Embryonic facial prominence (tissue), 1 donor: ENCODE data around the gene LSR.

ENCODE experiments used
- DNase-seq: peaks from one replicate; pipeline ENCODE4 v3.0.0-alpha.2; 2016; ENCODE audit errors: extremely low spot score

The LSR gene

DNA sequence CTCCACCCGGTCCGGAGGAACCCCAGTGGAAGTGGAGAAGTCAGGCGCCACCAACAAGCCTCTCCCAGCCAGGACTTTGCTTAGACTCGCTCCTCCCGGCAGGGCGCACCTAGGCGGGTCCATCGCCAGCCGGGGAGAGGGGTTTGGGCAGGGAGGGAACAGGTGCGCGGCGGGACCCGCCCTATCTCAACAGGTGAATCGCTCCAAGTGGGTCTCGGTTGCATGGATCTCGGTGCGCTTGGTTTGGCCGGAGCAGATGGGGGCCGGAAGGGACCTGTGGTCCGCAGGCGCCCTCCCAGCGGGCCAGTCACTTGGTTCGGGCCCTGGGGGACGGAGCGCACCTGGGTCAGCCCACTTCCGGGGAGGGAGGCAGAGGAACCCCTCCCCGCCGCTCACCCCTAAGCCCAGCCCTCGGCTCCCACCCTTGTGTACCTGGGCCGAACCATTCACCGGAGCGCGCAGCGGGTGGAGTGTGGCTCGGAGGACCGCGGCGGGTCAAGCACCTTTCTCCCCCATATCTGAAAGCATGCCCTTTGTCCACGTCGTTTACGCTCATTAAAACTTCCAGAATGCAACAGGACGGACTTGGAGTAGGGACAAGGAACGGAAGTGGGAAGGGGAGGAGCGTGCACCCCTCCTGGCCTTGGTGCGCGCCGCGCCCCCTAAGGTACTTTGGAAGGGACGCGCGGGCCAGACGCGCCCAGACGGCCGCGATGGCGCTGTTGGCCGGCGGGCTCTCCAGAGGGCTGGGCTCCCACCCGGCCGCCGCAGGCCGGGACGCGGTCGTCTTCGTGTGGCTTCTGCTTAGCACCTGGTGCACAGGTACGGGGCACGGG lies at the start of gene LSR:
TSS of gene LSR (plus strand) at position 693 of the 836 bp plus-strand sequence. CDS start at position 714, 21 bp downstream.
- peak; percentile 20 for DNase-seq

DNA sequence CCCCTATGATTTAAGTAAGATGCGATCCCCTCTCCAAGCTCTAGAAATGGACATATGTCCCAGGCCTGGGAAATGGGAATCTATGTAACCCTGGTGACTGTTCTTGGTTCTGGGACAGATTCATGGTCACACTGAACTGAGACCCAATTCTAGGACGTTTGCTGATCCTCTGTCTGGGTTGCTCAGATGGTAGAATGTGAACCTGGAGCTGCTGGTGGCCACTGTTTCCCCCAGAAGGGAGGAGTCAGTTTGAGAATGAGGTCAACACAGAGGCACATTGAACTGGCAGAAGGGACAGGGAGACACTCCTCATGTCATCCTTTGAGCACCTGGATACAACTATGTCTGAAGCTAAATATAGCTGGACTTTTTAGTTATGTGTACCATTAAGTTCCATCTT lies 49.3 kb upstream of the LSR start:
- no peak for DNase-seq

- DNase-seq, result no peak
Observed at GRCh38 chr19:35202722-35203688, 45.8 kb upstream of the LSR start.

DNA sequence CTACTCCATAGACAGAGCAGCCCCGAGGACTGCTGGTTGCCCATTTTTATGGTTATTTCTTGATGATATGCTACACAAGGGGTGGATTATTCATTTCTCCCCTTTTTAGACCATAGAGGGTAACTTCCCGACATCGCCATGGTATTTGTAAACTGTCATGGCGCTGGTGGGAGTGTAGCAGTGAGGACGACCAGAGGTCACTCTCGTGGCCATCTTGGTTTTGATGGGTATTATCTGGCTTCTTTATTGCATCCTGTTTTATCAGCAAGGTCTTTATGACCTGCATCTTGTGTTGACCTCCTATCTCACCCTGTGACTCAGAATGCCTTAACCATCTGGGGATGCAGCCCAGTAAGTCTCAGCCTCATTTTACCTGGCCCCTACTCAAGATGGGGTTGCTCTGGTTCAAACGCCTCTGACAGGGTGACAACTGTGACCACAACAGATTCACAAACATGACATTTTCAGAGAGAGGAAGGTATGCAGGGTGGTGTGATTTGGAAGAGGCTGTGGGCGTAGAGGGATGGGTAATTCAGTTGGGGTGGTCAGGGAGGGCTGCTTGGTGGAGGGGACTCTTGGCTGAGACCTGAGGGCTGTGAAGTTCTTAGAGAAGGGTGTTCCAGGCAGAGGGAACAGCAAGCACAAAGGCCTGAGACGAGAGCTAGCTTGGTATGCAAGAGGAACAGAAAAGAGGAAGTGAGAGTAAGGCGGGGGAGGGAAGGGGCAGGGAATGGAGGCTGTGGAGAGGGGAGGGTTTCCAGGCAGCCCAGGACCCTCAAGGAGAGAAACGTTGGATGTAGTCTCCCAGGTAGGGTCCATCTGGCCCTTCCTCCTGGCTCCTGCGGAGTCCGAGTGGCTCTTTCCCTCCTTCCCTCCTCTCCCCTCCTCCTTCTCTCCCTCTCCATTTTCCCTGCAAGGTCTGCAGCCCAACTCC lies 43.7 kb upstream of the LSR start:
- no peak for DNase-seq

- DNase-seq, result no peak
Observed at GRCh38 chr19:35205733-35206323, 43.0 kb upstream of the LSR start.

DNA sequence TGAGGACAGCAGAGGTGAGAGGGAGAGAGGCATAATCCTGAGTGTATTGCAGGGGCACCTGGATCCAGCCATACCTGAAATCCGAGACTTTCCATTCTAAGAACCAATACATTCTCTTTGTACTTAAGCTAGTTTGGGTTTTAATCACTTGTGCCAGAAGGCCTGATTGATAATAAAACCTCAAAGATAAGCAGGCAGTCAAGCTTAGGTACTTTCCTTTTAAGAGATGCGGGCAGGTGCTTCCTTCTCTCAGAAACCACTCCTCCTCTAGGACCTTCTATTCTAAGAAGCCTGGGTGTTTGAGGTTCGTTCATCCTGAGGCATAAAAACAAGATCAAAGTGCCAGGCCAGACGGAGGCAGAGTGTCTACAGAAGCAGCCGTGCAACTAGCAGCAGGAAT lies 42.4 kb upstream of the LSR start:
- DNase-seq, result no peak

GRCh38 chr19:35206855-35207254 lies 41.9 kb upstream of the LSR start:
- DNase-seq, result no peak

- DNase-seq, result no peak
Observed at GRCh38 chr19:35207391-35207871, 41.4 kb upstream of the LSR start.

- DNase-seq, result no peak
Observed at GRCh38 chr19:35208121-35208520, 40.7 kb upstream of the LSR start.

GRCh38 chr19:35209646-35210045 lies 39.2 kb upstream of the LSR start:
- no peak for DNase-seq

DNA sequence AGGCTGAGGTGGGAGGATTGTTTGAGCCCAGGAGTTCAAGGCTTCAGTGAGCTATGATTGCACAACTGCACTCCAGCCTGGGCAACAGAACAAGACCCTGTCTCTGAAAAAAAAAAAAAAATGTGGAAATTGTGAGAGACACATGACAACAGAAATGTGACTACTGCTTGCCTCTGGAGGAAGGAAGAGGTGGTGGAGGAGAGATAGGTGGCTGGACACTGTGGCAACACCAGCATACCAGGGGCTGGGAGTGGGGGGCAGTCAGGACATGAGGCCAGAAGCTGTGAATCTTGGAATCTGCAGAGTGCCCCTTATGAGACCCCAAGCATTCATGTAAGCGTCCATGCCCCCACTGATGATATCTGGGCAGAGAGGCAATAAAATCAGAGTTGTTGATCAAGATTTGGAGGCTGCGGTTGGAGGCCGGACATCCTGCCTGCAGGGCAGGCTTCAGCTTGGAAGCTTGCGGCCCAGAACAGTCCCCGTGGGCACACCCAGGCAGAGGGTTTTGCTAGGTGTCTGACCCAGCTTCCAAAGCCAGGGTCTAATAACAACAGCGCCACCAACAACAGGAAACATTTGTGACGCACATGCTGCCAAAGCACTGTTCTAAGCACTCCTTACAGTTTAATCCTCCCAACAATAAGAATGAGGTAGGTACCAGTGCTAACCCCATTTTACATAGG lies 37.1 kb upstream of the LSR start:
- DNase-seq, result no peak

GRCh38 chr19:35212241-35212640 lies 36.6 kb upstream of the LSR start:
- no peak for DNase-seq

DNA sequence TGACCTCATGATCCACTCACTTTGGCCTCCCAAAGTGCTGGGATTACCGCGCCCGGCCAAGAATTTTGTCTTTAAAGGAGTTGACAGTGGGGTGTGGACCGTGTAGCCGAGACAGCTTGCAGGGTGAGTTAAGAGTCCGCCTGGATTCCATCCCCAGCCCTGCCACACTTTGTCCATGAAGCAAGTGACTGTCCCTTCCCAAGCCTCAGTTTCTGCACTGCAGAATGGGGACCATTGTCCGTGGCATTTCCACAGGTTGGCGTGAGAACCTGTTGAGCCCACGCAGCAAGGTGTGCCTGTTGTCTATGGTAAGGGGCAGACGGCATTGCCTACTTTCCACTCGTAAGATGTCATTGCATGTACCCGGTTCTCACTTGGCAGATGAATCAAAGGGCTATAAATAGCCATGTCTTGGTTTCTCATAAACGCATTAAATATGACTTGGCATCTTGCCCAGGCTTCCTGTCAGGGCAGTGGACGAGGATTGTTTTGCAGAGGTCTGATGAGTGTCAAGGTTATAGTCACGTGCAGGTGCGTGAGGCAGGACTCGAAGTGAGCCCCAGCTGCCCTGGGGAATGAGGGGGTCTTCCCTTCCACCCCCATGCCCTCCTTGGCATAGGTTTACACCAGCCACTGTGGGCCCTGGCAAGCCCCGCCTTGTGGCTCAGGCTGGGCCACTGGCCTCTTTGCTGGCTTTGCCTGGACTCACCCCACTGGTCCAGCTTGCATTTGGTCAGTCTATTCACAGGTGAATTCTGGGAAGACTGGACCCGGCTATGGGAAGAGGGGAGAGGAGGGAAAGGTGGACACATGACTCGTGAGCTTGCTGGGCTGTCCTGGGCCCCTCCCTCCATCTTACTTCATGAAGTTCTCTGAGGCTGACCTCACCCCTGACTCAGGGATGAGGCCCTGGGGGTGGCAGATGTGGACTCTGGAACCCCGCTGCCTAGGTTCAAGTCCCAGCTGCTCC lies 34.9 kb upstream of the LSR start:
- peak; percentile 13 for DNase-seq

GRCh38 chr19:35214766-35215422 lies 33.9 kb upstream of the LSR start:
- no peak for DNase-seq

GRCh38 chr19:35216016-35216832 lies 32.6 kb upstream of the LSR start:
- DNase-seq, result no peak

- DNase-seq, result no peak
Observed at GRCh38 chr19:35216833-35217648, 31.8 kb upstream of the LSR start.

DNA sequence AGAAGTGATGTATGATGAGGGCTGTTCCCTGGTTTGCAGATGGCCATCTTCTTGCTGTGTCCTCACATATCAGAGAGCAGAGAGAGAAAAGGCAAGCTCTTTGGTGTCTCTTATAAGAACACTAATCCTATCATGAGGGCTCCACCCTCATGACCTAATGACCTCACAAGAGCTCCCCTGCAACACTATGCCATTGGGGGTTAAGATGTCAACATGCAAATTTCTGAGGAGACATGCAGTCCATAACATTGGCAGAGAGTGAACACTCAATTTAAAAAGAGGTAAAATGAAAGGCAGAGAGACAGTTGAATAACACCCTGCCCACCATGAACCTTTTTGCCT lies 31.2 kb upstream of the LSR start:
- no peak for DNase-seq
